HCT116 (cell line): ENCODE results near the gene CARD6. TPM values are rescaled to one million over a fixed set of nuclear protein-coding genes. Genes with fewer than 3 reads are reported as not detected.

ENCODE experiments used
- ATAC-seq: fragments of 200-7000 bp; cut with Tn5 transposase; 2 replicates; pipeline ENCODE4 v1.9.1; 2020; ENCODE audit warnings: mild to moderate bottlenecking, moderate library complexity
- BruUV-seq: library from RNA; stranded (reverse); fragments of 400-500 nt; replicated peaks from 2 replicates; lab custom pipeline; 2021; lab: Mats Ljungman, UMichigan
- CTCF ChIA-PET: fragments of 300-600 bp; sonication (Branson Sonifier 250); formaldehyde crosslinking; loops from one replicate; lab custom pipeline; 2021; ENCODE audit warnings: antibody characterized with exemption; lab: Charles Lee
- POLR2A ChIA-PET: fragments of 300-600, 350-600 bp; sonication (Branson Sonifier 250); formaldehyde crosslinking; loops from one replicate; lab custom pipeline; 2021; ENCODE audit warnings: antibody characterized with exemption; lab: Charles Lee
- RAD21 ChIA-PET, 2 experiments: fragments of 300-600 bp; sonication (Branson Sonifier 250); formaldehyde crosslinking; loops; one replicate each; lab custom pipeline; 2023; ENCODE audit warnings: low total read pairs in 2 of 2; ENCODE audit not compliant: uncharacterized antibody in 2 of 2, unreplicated experiment in 2 of 2, low non-redundant PET in 1 of 2; lab: Charles Lee
- DNase-seq: peaks from one replicate; pipeline ENCODE4 v3.0.0-alpha.2; 2010; ENCODE audit warnings: low read depth, low spot score
- H2AFZ ChIP-seq: fragments of 200-600 bp; shearing (Covaris generic), sonication (generic); 2 replicates; pipeline ENCODE4 v1.6.1; 2017; ENCODE audit warnings: low read depth, mixed run types, mixed read lengths, antibody characterized with exemption, low read length; ENCODE audit not compliant: poor library complexity, severe bottlenecking
- H3K27ac ChIP-seq: 2 replicates; pipeline ENCODE4 v1.5.1; 2012; ENCODE audit warnings: low read depth, low read length
- H3K27me3 ChIP-seq: fragments of 200-600 bp; sonication (generic); 2 replicates; pipeline ENCODE4 v1.6.1; 2016; ENCODE audit warnings: mixed run types, low read length, mixed read lengths; ENCODE audit not compliant: insufficient read depth
- H3K36me3 ChIP-seq, 2 experiments: fragments of 200-500 bp in 1 of 2; fragments of 200-600 bp in 1 of 2; sonication (Bioruptor generic) in 1 of 2; sonication (generic) in 1 of 2; 2 replicates each; pipeline versions ENCODE4 v1.5.1 to v1.6.1; 2014 to 2016; ENCODE audit warnings: low read length in 2 of 2, inconsistent platforms in 1 of 2, mixed read lengths in 1 of 2, mixed run types in 1 of 2; ENCODE audit not compliant: insufficient read depth in 2 of 2, control insufficient read depth in 1 of 2
- H3K4me1 ChIP-seq, 2 experiments: fragments of 200-600 bp in 1 of 2; sonication (generic) in 1 of 2; 2 replicates each; pipeline versions ENCODE4 v1.5.1 to v1.6.1; 2012 to 2017; ENCODE audit warnings: low read length in 2 of 2, inconsistent platforms in 1 of 2, mild to moderate bottlenecking in 1 of 2, mixed read lengths in 1 of 2, mixed run types in 1 of 2, moderate library complexity in 1 of 2; ENCODE audit not compliant: insufficient read depth in 2 of 2, control insufficient read depth in 1 of 2
- H3K4me2 ChIP-seq: fragments of 200-600 bp; sonication (generic); 2 replicates; pipeline ENCODE4 v1.6.1; 2017; ENCODE audit warnings: mixed run types, low read length, mixed read lengths
- H3K4me3 ChIP-seq, 2 experiments: fragments of 200-600 bp in 1 of 2; sonication (generic) in 1 of 2; replicated peaks in 1 of 2; 2 replicates each; pipeline ENCODE4 v1.5.1; 2011 to 2016; ENCODE audit warnings: low read length in 2 of 2, control low read depth in 1 of 2, low read depth in 1 of 2, mild to moderate bottlenecking in 1 of 2, mixed read lengths in 1 of 2, mixed run types in 1 of 2
- H3K79me2 ChIP-seq: fragments of 200-600 bp; sonication (generic); 2 replicates; pipeline ENCODE4 v1.6.1; 2017; ENCODE audit warnings: mild to moderate bottlenecking, mixed run types, low read length, moderate library complexity, mixed read lengths; ENCODE audit not compliant: insufficient read depth
- H3K9ac ChIP-seq: fragments of 200-600 bp; sonication (generic); 2 replicates; pipeline ENCODE4 v1.6.1; 2016; ENCODE audit warnings: low read length, mixed read lengths
- H3K9me2 ChIP-seq: fragments of 200-600 bp; sonication (generic), shearing (Covaris generic); 2 replicates; pipeline ENCODE4 v1.6.1; 2017; ENCODE audit warnings: mixed run types, mild to moderate bottlenecking, moderate library complexity; ENCODE audit not compliant: insufficient read depth
- H3K9me3 ChIP-seq, 2 experiments: fragments of 200-500 bp in 1 of 2; fragments of 200-600 bp in 1 of 2; sonication (Bioruptor generic) in 1 of 2; sonication (generic) in 1 of 2; 2 replicates each; pipeline ENCODE4 v1.6.1; 2014 to 2017; ENCODE audit warnings: low read length in 2 of 2, mixed read lengths in 2 of 2, inconsistent platforms in 1 of 2, low read depth in 1 of 2, mild to moderate bottlenecking in 1 of 2, mixed run types in 1 of 2, moderate library complexity in 1 of 2; ENCODE audit not compliant: control insufficient read depth in 1 of 2, insufficient read depth in 1 of 2
- H4K20me1 ChIP-seq: fragments of 200-600 bp; sonication (generic), shearing (Covaris generic); 2 replicates; pipeline ENCODE4 v1.6.1; 2017; ENCODE audit warnings: mixed run types, mild to moderate bottlenecking, moderate library complexity; ENCODE audit not compliant: insufficient read depth
- ATF3 ChIP-seq: IDR thresholded peaks from 2 replicates; pipeline ENCODE4 v1.6.1; 2012
- CEBPB ChIP-seq: IDR thresholded peaks from 2 replicates; pipeline ENCODE4 v1.6.1; 2012; ENCODE audit warnings: low read depth
- EGR1 ChIP-seq: IDR thresholded peaks from 2 replicates; pipeline ENCODE4 v1.6.1; 2012; ENCODE audit warnings: low read depth
- JUND ChIP-seq: IDR thresholded peaks from 2 replicates; pipeline ENCODE4 v1.6.1; 2012
- MAX ChIP-seq: IDR thresholded peaks from 2 replicates; pipeline ENCODE4 v1.6.1; 2012
- POLR2A ChIP-seq: IDR thresholded peaks from 2 replicates; pipeline ENCODE4 v1.7.0; 2011; ENCODE audit warnings: borderline replicate concordance; ENCODE audit not compliant: insufficient read depth, insufficient read length; ENCODE audit errors: extremely low read depth
- POLR2AphosphoS5 ChIP-seq: IDR thresholded peaks from 2 replicates; pipeline ENCODE4 v1.6.1; 2011; ENCODE audit warnings: mild to moderate bottlenecking, low read depth, low read length, moderate library complexity
- SIN3A ChIP-seq: IDR thresholded peaks from 2 replicates; pipeline ENCODE4 v1.6.1; 2012; ENCODE audit warnings: low read depth
- SP1 ChIP-seq: IDR thresholded peaks from 2 replicates; pipeline ENCODE4 v1.6.1; 2012; ENCODE audit warnings: low read depth
- SRF ChIP-seq: IDR thresholded peaks from 2 replicates; pipeline ENCODE4 v1.6.1; 2012; ENCODE audit warnings: low read depth
- TCF7L2 ChIP-seq: IDR thresholded peaks from 2 replicates; pipeline ENCODE4 v1.7.0; 2011; ENCODE audit warnings: borderline replicate concordance, inconsistent platforms; ENCODE audit not compliant: insufficient read depth, insufficient read length; ENCODE audit errors: extremely low read depth
- YY1 ChIP-seq: IDR thresholded peaks from 2 replicates; pipeline ENCODE4 v1.6.1; 2011; ENCODE audit warnings: low read length, low read depth, moderate library complexity, mild to moderate bottlenecking; ENCODE audit not compliant: insufficient replicate concordance; ENCODE audit errors: extremely low read depth
- ZBTB33 ChIP-seq: IDR thresholded peaks from 2 replicates; pipeline ENCODE4 v1.6.1; 2011; ENCODE audit warnings: mild to moderate bottlenecking, low read length, moderate library complexity; ENCODE audit not compliant: insufficient replicate concordance; ENCODE audit errors: extremely low read depth
- ZNF274 ChIP-seq: fragments of 200-500 bp; sonication (Bioruptor generic); IDR thresholded peaks from 2 replicates; pipeline ENCODE4 v1.6.1; 2014; ENCODE audit warnings: mild to moderate bottlenecking, low read depth, low read length, inconsistent platforms
- intact Hi-C: fragments of 100-400 bp; cut with micrococcal nuclease; formaldehyde crosslinking; loops from 2 replicates; pipeline ENCODE4 v1.10.0; 2022
- total RNA-seq: library from RNA; stranded (reverse); gene quantifications from one replicate; pipeline ENCODE4 v1.2.1, GENCODE V29; 2021; ENCODE audit not compliant: unreplicated experiment
- TF ChIP-seq, protein P1 (sequence below): IDR thresholded peaks from 2 replicates; pipeline ENCODE4 v1.6.1; 2012; ENCODE audit warnings: low read depth

CARD6 gene
- total RNA-seq, 1 experiment from 2014 or later = not detected

DNA sequence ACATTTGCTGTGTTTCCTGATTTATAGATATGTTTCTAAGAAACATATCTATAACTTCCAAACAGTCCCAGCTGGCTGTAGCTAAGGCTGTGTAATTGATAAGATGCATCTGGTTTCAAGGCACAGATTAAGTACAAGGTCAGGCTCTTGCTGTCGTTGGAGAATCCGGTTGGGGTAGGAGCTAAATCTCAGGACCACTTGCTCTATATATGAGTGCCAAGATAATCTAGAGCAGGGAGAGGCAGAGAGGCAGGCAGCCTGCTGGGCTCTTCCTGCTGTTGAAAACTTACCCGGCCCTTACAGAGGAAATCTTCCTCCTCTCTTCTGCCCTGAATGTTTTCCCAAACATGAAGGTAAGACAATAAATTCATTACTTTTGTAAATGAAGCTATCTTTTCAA is 68.1 kb downstream of the CARD6 start, which contains the start of gene C7:
Gene C7, plus strand, starts transcription at position 234 of the 400 bp plus-strand sequence. Its CDS starts 114 bp downstream, at position 348.
- Histone ChIP-seq H3K9me3 (no peaks in the 10 kb centered on the region), H3K4me3 (no peak within 1 kb of the TSS), H4K20me1 (no peaks in the 10 kb centered on the region), H3K4me2 (no peak within 1 kb of the TSS), H3K9ac (no peak within 1 kb of the TSS), H3K27me3 (no peaks in the 10 kb centered on the region), H2AFZ (no peak within 1 kb of the TSS), H3K36me3 (no peaks in the 10 kb centered on the region), H3K9me2 (no peaks in the 10 kb centered on the region), H3K27ac (no peak within 1 kb of the TSS), H3K4me1 (no peaks in the 10 kb centered on the region), H3K79me2 (no peaks in the 10 kb centered on the region)
- BruUV-seq = no TSS peak
- TF ChIP-seq SP1 (no peak), CEBPB (no peak), ZBTB33 (no peak), SRF (no peak), SIN3A (no peak), EGR1 (no peak), POLR2A (no peak), YY1 (no peak), ATF3 (no peak), JUND (no peak), MAX (no peak), TCF7L2 (no peak), ZNF274 (no peak), POLR2AphosphoS5 (no peak)
- TF ChIP-seq, protein P1, sequence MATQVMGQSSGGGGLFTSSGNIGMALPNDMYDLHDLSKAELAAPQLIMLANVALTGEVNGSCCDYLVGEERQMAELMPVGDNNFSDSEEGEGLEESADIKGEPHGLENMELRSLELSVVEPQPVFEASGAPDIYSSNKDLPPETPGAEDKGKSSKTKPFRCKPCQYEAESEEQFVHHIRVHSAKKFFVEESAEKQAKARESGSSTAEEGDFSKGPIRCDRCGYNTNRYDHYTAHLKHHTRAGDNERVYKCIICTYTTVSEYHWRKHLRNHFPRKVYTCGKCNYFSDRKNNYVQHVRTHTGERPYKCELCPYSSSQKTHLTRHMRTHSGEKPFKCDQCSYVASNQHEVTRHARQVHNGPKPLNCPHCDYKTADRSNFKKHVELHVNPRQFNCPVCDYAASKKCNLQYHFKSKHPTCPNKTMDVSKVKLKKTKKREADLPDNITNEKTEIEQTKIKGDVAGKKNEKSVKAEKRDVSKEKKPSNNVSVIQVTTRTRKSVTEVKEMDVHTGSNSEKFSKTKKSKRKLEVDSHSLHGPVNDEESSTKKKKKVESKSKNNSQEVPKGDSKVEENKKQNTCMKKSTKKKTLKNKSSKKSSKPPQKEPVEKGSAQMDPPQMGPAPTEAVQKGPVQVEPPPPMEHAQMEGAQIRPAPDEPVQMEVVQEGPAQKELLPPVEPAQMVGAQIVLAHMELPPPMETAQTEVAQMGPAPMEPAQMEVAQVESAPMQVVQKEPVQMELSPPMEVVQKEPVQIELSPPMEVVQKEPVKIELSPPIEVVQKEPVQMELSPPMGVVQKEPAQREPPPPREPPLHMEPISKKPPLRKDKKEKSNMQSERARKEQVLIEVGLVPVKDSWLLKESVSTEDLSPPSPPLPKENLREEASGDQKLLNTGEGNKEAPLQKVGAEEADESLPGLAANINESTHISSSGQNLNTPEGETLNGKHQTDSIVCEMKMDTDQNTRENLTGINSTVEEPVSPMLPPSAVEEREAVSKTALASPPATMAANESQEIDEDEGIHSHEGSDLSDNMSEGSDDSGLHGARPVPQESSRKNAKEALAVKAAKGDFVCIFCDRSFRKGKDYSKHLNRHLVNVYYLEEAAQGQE = no peak
- no peak for DNase-seq
- ChIA-PET POLR2A (no interaction called here), RAD21 (no interaction called here), CTCF (no interaction called here)
- intact Hi-C loops = no loop called here
- no peak for ATAC-seq
